GM23338 (cell line): ENCODE results near the gene MFSD2A. TPM values are rescaled to one million over a fixed set of nuclear protein-coding genes. Genes with fewer than 3 reads are reported as not detected.
A peak's percentile ranks its signal among the peaks of the same experiment; 100 is the strongest.

Source experiments
- ATAC-seq: fragments of 200-7000 bp; cut with Tn5 transposase; 3 replicates; pipeline ENCODE4 v1.9.1; 2020
- DNase-seq: peaks from one replicate; pipeline ENCODE4 v3.0.0-alpha.2; 2015; ENCODE audit warnings: low spot score
- H2AFZ ChIP-seq: fragments of 200-600 bp; sonication (generic); 2 replicates; pipeline ENCODE4 v1.8.0; 2016; ENCODE audit warnings: antibody characterized with exemption, mild to moderate bottlenecking, moderate library complexity
- H3F3A ChIP-seq: fragments of 200-600 bp; sonication (generic); replicated peaks from 2 replicates; pipeline ENCODE4 v1.8.0; 2017; ENCODE audit warnings: antibody characterized with exemption, mixed run types, low read depth
- H3K27ac ChIP-seq: fragments of 200-600 bp; sonication (generic); 2 replicates; pipeline ENCODE4 v1.6.1; 2016; ENCODE audit warnings: low read depth
- H3K27me3 ChIP-seq: fragments of 200-600 bp; sonication (generic); 2 replicates; pipeline ENCODE4 v1.8.0; 2016; ENCODE audit warnings: mild to moderate bottlenecking, mixed run types, moderate library complexity; ENCODE audit not compliant: insufficient read depth
- H3K36me3 ChIP-seq: fragments of 200-600 bp; sonication (generic); 2 replicates; pipeline ENCODE4 v1.8.0; 2016; ENCODE audit warnings: mild to moderate bottlenecking; ENCODE audit not compliant: insufficient read depth
- H3K4me1 ChIP-seq: fragments of 200-600 bp; sonication (generic); 2 replicates; pipeline ENCODE4 v1.8.0; 2016; ENCODE audit warnings: mild to moderate bottlenecking, moderate library complexity; ENCODE audit not compliant: insufficient read depth
- H3K4me2 ChIP-seq: fragments of 200-600 bp; sonication (generic); 2 replicates; pipeline ENCODE4 v1.7.1; 2017; ENCODE audit warnings: mixed run types
- H3K4me3 ChIP-seq: fragments of 200-600 bp; sonication (generic); 2 replicates; pipeline ENCODE4 v1.6.1; 2016; ENCODE audit warnings: mixed run types
- H3K79me2 ChIP-seq: fragments of 200-600 bp; sonication (generic); replicated peaks from 2 replicates; pipeline ENCODE4 v1.8.0; 2017; ENCODE audit warnings: mild to moderate bottlenecking; ENCODE audit not compliant: insufficient read depth
- H3K9me2 ChIP-seq: fragments of 200-600 bp; sonication (generic); 2 replicates; pipeline ENCODE4 v1.8.0; 2017; ENCODE audit not compliant: insufficient read depth
- H4K20me1 ChIP-seq: fragments of 200-600 bp; sonication (generic); replicated peaks from 2 replicates; pipeline ENCODE4 v1.8.0; 2017; ENCODE audit warnings: mild to moderate bottlenecking; ENCODE audit not compliant: insufficient read depth
- H3K27ac Mint-ChIP-seq: 2 replicates; pipeline ENCODE4 v1.8.0; 2020; ENCODE audit warnings: inconsistent platforms, mild to moderate bottlenecking, moderate library complexity, mixed read lengths
- H3K27me3 Mint-ChIP-seq: 3 replicates; pipeline ENCODE4 v1.8.0; 2022; ENCODE audit warnings: low read depth, mild to moderate bottlenecking, moderate library complexity, mixed read lengths, inconsistent platforms; ENCODE audit not compliant: insufficient read depth, poor library complexity
- H3K36me3 Mint-ChIP-seq: 3 replicates; pipeline ENCODE4 v1.8.0; 2021; ENCODE audit warnings: low read depth, mild to moderate bottlenecking, inconsistent platforms, moderate library complexity, mixed read lengths
- H3K4me1 Mint-ChIP-seq: 3 replicates; pipeline ENCODE4 v1.8.0; 2020; ENCODE audit warnings: mild to moderate bottlenecking, inconsistent platforms, mixed read lengths
- H3K4me3 Mint-ChIP-seq: 3 replicates; pipeline ENCODE4 v1.8.0; 2021; ENCODE audit warnings: moderate library complexity, mild to moderate bottlenecking, inconsistent platforms, mixed read lengths
- H3K9me3 Mint-ChIP-seq: 3 replicates; pipeline ENCODE4 v1.8.0; 2020; ENCODE audit warnings: moderate library complexity, mild to moderate bottlenecking, inconsistent platforms, mixed read lengths
- CREB1 ChIP-seq: fragments of 250-450 bp; sonication (Bioruptor Pico); IDR thresholded peaks from 2 replicates; pipeline ENCODE4 v1.5.0; 2020; ENCODE audit warnings: low read depth, mild to moderate bottlenecking, moderate library complexity
- ETS1 ChIP-seq: IDR thresholded peaks from 2 replicates; pipeline ENCODE4 v1.6.1; 2016; ENCODE audit warnings: antibody characterized with exemption
- JUNB ChIP-seq: IDR thresholded peaks from one replicate; pipeline ENCODE4 v1.6.1; 2016; ENCODE audit warnings: antibody characterized with exemption; ENCODE audit not compliant: unreplicated experiment
- POLR2AphosphoS5 ChIP-seq: IDR thresholded peaks from 2 replicates; pipeline ENCODE4 v1.6.1; 2016; ENCODE audit warnings: antibody characterized with exemption, low read depth
- REST ChIP-seq: IDR thresholded peaks from one replicate; pipeline ENCODE4 v1.6.1; 2018; ENCODE audit warnings: antibody characterized with exemption; ENCODE audit not compliant: unreplicated experiment
- ZNF114 ChIP-seq: fragments of 250-450 bp; sonication (Bioruptor Pico); IDR thresholded peaks from 2 replicates; pipeline ENCODE4 v1.5.0; 2020; ENCODE audit warnings: mild to moderate bottlenecking, moderate library complexity
- ZNF331 ChIP-seq: fragments of 250-450 bp; sonication (Bioruptor Pico); IDR thresholded peaks from 2 replicates; pipeline ENCODE4 v1.5.0; 2020; ENCODE audit warnings: low read depth, mild to moderate bottlenecking, moderate library complexity
- ZNF462 ChIP-seq: fragments of 250-450 bp; sonication (Bioruptor Pico); IDR thresholded peaks from 2 replicates; pipeline ENCODE4 v1.5.0; 2020; ENCODE audit warnings: mild to moderate bottlenecking, moderate library complexity
- polyA plus RNA-seq: library from polyadenylated mRNA; unstranded; fragments of >200 nt; fragmentation: Nextera tagmentation; extraction: Ambion mirVana; gene quantifications from 2 replicates; pipeline ENCODE4 v1.2.1, GENCODE V29; 2016
- total RNA-seq: library from RNA; depleted of rRNA; stranded (reverse); fragments of >200 nt; shearing (Covaris generic); gene quantifications from 2 replicates; pipeline ENCODE4 v1.2.3, GENCODE V29; 2014

Gene MFSD2A
- total and polyA plus RNA-seq, 2 experiments from 2014 or later: 16.1 to 23.9 TPM

DNA sequence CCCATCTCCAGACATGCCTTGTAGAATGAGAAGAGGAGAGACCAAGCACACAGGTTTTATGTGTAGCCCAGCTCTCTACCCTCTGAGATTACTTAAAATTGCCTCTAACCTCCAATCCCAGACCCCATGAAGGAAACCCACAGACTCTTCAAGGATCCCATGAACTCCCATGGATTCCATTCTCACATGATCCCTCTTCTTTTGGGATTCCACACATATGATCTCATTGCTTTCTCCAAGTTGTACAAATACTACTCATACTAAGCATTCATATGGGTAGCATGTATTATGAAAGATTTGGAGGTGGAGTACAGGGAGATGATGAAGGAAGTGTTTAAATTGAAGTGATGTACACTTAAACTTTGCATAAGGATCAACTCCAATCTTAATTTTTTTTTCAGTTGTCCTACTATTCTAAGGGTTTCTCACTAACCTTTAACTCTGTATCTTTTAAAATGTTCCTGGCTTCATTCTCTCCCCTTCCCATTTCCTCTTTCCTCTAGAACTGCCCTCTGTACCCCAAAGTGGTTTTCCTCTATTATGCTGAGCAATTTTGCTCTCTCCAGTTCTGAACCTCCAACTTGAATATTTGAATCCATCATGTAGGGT, 41.6 kb downstream of the MFSD2A start:
- H3K27ac Mint-ChIP-seq: no peak overlapping the region
- peaks cover 4% of the 10 kb centered on the region; the same call in 2 of the 3 replicates for H3K36me3 Mint-ChIP-seq
- H4K20me1 ChIP-seq: no peaks in the 10 kb centered on the region
- ATAC-seq: no peak
- no peak overlapping the region for H3K4me2 ChIP-seq
- no peak overlapping the region for H3K4me3 Mint-ChIP-seq
- H3K27me3 ChIP-seq: no peaks in the 10 kb centered on the region
- H3K27ac ChIP-seq: no peak overlapping the region
- no peaks in the 10 kb centered on the region for H3K36me3 ChIP-seq
- H3K4me1 ChIP-seq: no peaks in the 10 kb centered on the region
- H3K4me1 Mint-ChIP-seq: no peaks in the 10 kb centered on the region
- H2AFZ ChIP-seq: peak overlapping the region; percentile 86; the same call in 1 of the 2 replicates
- H3F3A ChIP-seq: no peaks in the 10 kb centered on the region
- no peak overlapping the region for H3K4me3 ChIP-seq
- peaks cover 1% of the 10 kb centered on the region for H3K27me3 Mint-ChIP-seq
- no peak for TF ChIP-seq JUNB
- no peak for TF ChIP-seq REST
- TF ChIP-seq ZNF462: no peak
- no peak for TF ChIP-seq ZNF331 (CRISPR knock-in tag)
- no peak for TF ChIP-seq ZNF114 (CRISPR knock-in tag)
- no peak for TF ChIP-seq POLR2AphosphoS5
- TF ChIP-seq ETS1: no peak
- TF ChIP-seq CREB1 (CRISPR knock-in tag): no peak
- no peak for DNase-seq
- no peaks in the 10 kb centered on the region for H3K9me2 ChIP-seq
- H3K9me3 Mint-ChIP-seq: peaks cover 6% of the 10 kb centered on the region; the same call in 2 of the 3 replicates
- H3K79me2 ChIP-seq: no peaks in the 10 kb centered on the region
